Body of pancreas (tissue), 4 donors: ENCODE measurements around the gene MVP.

Source experiments
- POLR2A ChIP-seq, 3 donors: fragments of 450-650 bp; IDR thresholded peaks; one replicate each; pipeline ENCODE4 v1.6.1; 2016; ENCODE audit warnings: antibody characterized with exemption in 3 of 3, mild to moderate bottlenecking in 2 of 3
- TF ChIP-seq, protein P1 (sequence below), 7 experiments: fragments of 450-650 bp in 4 of 7; fragments of 200-600 bp in 3 of 7; sonication (generic) in 3 of 7; IDR thresholded peaks; one replicate each; pipeline ENCODE4 v1.5.1; 2016 to 2019; ENCODE audit warnings: antibody characterized with exemption in 7 of 7

DNA sequence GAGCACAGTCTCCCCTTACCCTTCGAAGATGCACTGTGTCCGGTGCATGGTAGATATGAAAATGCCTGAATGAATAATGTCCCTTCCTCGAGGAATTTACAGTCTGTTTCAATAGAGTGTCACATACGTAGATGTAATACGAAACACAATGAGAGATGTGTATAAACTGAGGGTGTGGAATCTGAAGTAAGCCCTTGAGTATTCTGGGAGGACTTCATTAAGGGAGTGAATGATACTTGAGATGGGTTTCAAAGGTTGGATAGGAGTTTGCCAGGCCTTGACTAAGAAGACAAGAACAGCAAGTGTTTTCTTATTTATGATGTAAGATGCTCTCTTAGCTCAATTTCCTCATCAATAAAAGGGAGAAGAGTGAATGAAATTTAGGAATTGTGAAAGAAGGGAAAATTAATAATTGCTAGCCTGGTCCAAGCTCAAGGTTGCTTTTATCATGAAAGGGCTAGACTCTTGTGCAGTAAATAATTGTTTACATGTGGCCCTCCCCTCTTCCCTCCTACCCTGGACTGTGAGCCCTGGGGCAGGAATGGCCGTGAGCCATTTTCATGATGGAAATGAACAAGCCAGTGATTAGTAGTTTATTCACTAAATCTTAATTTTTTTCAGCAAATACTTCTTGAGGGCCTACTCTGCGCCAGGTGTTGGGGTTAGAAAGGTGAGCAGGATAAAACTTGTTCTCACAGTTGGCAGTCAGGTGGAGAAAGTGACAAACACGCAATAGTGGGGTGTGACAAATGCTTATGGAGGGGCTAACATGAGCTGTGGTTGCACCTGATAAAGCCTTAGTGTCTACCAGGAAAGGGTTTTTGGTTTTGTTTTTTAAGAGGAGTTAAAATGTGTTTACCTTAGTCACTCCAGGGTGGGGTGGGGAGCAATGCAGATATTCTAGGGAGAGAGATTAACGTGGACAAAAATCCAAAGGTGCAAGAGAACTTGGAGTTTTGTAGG lies 28.1 kb upstream of the MVP start:
- TF ChIP-seq POLR2A (IDR thresholded peaks at IDR 0.05) = no peak
- TF ChIP-seq, protein P1, sequence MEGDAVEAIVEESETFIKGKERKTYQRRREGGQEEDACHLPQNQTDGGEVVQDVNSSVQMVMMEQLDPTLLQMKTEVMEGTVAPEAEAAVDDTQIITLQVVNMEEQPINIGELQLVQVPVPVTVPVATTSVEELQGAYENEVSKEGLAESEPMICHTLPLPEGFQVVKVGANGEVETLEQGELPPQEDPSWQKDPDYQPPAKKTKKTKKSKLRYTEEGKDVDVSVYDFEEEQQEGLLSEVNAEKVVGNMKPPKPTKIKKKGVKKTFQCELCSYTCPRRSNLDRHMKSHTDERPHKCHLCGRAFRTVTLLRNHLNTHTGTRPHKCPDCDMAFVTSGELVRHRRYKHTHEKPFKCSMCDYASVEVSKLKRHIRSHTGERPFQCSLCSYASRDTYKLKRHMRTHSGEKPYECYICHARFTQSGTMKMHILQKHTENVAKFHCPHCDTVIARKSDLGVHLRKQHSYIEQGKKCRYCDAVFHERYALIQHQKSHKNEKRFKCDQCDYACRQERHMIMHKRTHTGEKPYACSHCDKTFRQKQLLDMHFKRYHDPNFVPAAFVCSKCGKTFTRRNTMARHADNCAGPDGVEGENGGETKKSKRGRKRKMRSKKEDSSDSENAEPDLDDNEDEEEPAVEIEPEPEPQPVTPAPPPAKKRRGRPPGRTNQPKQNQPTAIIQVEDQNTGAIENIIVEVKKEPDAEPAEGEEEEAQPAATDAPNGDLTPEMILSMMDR (IDR thresholded peaks at IDR 0.05) = no peak
